NCI-H2196 treated with DMSO at 0.1 percent for 48 hours (cell line): ENCODE results near the gene MYCN.
"Not testable (repeated sequence)": the region's sequence is repeated elsewhere in the genome, so short reads cannot be mapped to it uniquely, and the experiment has no call there.

Source experiments
- DNase-seq: peaks from one replicate; lab custom pipeline; 2025; ENCODE audit not compliant: unreplicated experiment; lab: John Stamatoyannopoulos, UW

The MYCN gene

DNA sequence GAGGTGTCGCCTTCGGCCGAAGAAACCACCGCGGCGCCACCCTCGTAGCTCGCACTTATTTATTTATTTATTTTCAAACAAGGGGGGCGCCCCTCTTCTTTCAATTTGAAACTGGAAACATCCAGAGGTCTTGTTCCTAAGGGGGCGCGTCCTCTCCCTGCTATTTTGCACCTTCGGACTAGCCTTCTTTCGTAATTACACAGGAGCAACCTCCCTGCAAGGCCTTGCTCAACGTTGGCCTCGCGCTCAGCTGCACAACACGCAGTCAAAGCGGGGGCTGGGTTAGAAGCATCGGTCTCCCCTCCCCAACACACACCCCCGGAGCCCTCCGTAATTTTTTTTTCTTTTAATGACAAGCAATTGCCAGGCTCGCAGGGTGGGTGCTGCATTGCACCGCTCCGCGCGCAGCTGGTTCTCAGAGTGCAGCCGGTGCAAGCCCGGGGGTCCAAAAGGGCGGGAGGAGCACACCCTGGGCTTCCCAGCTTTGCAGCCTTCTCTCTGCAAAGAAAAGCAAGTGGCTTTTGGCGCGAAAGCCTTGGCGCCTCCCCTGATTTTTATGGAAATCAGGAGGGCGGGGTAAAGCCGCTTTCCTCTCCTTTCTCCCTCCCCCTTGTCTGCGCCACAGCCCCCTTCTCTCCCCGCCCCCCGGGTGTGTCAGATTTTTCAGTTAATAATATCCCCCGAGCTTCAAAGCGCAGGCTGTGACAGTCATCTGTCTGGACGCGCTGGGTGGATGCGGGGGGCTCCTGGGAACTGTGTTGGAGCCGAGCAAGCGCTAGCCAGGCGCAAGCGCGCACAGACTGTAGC is at the start of gene MYCN:
MYCN (plus strand) TSS at position 697 of the 807 bp plus-strand sequence. CDS start 1,515 bp downstream, outside the sequence.
- peak; percentile 13 for DNase-seq

- DNase-seq, result no peak
These were observed 49.1 kb upstream of the MYCN start for GRCh38 chr2:15890936-15891905.

- DNase-seq, result no peak
These were observed 48.0 kb upstream of the MYCN start for GRCh38 chr2:15892151-15892880.

DNA sequence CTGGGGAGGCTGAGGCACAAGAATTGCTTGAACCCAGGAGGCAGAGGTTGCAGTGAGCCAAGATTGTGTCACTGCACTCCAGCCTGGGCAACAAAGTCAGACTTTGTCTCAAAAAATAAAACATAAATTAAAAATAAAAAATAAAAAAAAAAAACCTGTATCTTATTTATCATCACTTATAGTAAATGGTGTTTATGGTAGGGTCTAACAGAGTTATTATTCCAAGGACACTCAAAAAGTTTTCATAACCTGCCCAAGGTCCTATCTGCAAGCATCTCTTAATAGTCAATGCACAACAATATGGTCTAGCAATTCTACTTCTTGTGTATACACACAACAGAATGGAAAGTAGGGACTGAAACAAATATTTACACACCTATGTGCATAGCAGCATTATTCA is 47.3 kb upstream of the MYCN start:
- DNase-seq, result no peak

GRCh38 chr2:15893689-15894480 is 46.5 kb upstream of the MYCN start:
- no peak for DNase-seq

DNA sequence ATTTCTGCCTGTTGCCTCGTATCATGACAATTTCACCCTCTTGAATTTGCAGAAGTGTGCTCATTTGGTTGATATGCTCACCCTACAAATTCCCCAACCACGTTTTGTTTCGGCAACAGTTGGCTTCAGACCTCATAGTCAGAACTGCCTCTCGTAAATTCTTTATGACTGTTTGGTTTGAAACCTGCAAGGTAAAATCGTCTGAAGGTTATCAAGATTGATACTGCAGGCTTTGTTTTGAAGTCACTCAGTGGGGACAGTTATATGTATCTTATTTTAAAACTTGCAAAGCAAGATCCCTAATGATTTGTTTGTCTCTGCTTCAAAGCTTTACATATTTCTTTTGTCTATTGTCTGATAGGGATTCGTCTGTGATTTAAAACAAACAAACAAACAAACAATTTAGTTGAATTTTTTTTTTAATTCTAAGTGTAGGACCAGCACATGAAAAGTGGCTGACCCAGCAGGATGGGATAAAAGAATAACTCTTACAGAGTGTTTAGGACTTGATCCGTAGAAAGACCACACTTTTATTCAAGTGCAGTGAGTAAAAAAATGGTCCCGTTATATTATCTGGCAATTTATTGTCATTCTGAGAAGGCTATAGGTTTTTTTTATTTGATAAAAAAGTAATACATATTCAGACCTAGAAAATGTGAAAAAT is 45.7 kb upstream of the MYCN start:
- no peak for DNase-seq

DNA sequence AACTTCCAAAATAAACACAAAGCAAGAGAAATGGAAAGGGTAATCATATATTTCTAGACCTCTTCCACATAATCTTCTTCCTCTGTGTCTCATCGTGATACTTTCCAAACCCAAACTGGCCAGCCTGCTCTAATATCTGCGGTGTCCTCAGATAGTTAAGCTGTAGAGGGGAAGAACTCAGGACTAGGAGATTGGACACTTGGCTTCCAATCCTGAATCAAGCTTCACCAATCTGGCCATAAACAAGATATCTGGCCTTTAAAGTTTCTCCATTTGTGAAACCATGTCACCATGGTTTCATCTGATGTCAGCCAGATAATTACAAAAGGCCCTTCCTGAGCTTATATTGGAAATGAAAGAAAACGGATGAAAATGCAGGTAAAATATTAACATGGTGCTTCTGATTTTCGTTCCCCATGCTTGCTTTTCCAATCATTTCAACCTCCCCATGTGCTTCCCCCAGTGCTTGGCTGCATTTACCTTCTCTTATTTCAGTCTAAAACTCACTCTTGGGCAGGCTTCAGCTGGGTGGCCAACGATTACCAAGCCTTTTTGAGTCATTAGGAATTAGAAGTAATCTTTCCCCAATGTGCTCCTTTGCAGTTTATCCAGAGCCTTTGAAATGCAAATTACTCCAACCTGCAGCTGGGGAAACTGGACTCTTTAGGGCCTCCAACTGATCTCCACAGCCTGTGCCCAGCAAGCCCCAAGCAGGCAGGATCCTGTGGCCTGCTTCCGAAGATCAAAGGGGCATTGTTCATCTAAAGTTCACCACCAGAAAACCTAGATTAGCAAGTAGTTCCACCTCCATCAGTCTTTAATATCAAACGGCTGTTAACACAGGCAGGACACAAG is 44.5 kb upstream of the MYCN start:
- no peak for DNase-seq

- no peak for DNase-seq
These were observed 43.5 kb upstream of the MYCN start for GRCh38 chr2:15896859-15897258.

DNA sequence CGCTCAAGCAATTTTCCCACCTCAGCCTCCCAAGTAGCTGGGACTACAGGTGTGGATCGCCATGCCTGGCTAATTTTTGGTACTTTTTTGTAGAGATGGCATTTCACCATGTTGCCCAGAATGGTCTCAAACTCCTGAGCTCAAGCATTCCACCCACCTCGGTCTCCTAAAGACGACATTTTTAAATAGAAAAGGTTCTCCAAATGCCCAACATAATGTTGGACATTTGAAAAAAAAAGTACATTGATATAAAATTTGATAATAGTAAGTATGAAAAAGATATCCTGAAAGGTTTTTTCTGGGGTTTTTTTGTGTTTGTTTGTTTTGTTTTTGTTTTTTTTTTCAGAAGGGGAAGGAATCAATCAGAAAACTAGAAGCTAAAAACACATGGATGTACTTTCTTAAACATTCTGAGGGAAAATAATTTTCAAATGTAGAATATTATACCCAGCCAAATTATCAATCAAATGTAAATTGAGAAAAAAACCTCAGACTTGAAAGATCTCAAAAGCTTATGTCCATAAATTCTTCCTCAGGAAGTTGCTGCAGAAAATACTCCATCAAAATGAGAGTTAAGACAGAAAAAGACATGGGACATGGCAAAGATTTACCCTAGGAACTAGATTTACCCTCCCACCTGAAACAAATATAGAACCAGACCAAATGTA is 42.8 kb upstream of the MYCN start:
- DNase-seq, result no peak

GRCh38 chr2:15899327-15899612 is 41.1 kb upstream of the MYCN start:
- DNase-seq, result no peak

DNA sequence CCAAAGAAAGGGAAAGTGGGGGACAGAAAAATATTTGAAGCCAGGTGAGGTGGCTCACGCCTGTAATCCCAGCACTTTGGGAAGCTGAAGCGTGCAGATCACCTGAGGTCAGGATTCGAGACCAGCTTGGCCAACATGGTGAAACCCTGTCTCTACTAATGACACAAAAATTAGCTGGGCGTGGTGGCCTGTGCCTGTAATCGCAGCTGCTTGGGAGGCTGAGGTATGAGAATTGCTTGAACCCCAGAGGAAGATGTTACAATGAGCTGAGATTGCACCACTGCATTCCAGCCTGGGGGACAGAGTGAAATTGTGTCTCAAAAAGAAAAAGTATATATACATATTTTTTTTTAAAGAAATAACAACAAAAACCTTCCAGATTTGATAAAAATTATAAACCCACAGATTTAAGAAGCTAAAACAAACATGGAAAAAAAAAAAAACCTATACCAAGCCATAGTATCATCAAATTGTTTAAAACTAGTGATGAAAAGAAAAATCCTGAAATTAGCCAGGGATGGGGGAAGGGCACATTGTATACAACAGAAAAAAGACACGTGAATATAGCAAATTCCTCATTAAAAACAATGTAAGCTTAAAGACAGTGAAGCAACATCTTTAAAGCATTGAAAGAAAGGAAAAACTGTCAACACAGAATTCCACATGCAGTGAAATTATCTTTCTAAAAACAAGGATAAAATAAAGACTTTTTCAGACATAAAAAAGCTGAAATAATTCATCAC is 40.4 kb upstream of the MYCN start:
- DNase-seq, result no peak

GRCh38 chr2:15901095-15901807 is 39.1 kb upstream of the MYCN start:
- DNase-seq, result no peak

DNA sequence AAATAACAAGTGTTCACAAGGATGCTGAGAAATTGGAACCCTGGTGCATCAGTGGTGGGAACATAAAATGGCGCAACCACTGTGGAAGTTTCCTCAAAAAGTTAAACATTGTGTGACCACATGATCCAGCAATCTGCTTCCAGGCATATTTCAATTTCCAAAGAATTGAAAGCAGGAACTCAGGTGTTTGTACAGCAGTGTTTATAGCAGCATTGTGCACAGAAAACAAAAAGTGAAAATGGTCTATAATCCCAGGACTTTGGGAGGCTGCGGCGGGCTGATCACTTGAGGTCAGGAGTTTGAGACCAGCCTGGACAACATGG is 38.6 kb upstream of the MYCN start:
- DNase-seq, result no peak

DNA sequence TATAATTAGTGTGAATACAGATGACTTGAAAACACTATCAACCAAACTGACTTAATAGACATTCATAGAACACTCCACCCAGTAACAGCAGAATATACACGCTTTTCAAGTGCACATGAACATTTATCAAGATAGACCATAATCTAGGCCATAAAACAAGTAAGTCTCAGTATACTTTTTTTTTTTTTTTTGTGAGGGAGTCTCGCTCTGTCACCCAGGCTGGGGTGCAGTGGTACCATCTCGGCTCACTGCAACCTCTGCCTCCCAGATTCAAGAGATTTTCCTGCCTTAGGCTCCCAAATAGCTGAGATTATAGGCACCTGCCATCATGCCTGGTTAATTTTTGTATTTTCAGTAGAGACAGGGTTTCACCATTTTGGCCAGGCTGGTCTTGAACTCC is 36.4 kb upstream of the MYCN start:
- DNase-seq, result not testable (repeated sequence)

- DNase-seq, result no peak
These were observed 35.1 kb upstream of the MYCN start for GRCh38 chr2:15905267-15905645.

DNA sequence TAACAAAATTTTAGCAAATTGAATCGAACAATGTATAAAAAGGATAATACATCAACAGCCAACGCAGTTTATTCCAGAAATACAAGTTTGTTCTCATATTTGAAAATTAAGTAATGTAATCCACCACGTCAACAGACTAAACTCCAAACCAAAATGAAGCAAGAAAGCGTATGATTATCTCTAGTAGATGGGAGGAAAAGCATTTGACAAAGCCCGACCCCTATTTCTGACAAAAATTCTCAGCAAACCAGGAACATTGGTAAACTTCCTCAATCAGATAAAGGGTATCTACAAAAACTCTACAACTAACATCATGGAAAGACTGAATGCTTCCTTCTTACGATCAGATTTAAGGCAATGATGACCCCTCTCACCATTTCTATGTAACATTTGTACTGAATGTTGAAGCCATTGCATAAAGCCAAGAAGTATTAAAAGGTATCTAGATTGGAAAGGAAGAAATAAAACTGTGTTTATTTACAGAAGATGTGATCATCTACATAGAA is 34.3 kb upstream of the MYCN start:
- no peak for DNase-seq

DNA sequence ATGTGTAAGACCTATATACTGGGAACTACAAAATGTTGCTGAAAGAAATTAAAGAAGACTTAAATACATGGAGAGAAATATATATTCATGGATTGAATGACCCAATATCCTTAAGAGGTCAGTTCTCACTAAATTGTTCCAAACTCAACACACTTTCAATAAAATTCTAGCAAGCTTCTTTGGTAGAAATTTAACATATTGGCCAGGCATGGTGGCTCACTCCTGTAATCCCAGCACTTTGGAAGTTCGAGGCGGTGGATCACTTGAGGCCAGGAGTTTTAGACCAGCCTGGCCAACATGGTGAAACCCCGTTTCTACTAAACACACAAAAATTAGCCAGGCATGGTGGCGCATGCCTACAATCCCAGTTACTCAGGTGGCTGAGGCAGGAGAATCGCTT is 33.6 kb upstream of the MYCN start:
- no peak for DNase-seq
